ENCODE data around the gene PIK3R4.

The PIK3R4 gene

DNA sequence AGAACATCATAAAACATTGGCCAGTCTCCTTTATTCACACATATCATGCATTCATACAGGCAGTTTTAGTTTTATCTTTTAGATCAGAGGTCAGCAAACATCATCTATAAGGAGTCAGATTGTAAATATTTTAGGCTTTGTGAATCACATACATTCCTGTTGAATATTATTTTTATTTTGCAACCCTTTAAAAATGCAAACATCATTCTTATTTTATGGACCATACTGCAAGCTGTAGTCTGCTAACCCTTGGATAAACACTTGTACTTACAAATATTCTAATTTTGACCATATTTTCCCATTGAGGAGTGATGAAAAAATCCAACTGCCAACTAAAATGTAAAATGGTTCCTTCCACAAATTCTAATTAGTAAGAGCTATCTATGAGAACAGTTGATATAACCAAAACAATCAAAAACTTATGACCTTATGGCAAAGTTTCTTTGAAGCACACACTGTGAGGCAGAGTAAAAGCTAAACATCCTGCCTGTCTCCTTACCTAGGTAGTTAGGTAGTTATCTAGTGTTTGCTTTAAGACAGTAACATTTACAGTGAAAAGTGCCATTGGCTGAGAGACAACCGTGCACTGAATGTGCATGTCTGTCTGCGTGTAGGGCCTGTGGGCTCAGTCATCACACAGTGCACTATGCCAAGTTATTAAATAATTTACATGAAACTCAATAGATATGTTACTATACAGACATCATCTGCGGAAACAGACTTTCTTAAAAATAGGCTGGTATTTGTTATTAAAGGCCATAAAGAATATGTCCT, 57.7 kb downstream of the PIK3R4 start:
- DNase-seq (ENCODE audit: low spot score) = no peak

DNA sequence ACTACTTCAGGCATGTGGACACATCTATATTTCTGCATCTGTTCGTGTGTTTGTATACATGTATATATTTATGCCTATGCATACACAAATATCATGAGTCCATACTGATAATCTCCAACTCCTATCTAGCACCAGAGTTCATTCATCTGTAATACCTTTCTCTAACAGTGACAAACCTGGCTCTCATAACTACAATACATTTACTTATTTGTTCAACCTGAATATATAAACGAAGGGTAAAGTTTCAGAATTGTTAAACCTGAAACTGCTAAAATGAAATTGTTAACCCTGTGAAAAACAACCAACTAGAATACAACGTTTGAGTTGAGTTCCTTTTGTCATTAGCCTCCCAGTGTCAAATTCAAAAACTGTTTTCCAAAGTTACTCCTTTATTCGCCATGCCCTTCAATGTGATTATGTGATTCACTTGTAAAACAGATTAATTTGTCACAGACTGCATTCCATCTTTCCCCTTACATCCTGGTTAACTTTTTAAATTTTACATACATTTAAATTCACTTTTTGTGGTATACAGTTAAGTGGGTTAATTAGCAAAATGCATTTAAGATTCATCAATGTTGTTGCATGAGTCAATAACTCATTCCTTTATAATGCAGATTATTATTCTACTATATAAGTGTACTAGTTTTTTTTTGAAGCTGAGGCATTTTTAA, 58.5 kb downstream of the PIK3R4 start:
- no peak for DNase-seq (ENCODE audit: low spot score)

DNA sequence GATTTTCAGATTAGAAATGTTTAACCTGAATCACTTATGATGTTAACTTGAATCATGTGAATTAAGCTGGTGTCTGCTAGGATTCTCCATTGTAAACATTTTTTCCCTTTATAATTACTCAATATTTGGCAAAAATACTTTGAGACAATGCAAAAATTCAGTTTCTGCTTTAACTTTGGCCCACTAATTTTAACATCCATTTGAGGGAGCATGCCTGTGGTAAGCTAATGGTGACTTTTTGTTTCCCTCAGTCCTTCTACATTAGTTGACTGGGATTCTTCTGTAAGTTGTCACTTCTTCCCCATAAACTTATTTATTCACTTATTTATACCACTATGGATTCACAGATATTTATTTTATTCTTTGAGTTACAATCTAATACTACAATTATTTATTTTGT, 59.3 kb downstream of the PIK3R4 start:
- DNase-seq (ENCODE audit: low spot score) = no peak

DNA sequence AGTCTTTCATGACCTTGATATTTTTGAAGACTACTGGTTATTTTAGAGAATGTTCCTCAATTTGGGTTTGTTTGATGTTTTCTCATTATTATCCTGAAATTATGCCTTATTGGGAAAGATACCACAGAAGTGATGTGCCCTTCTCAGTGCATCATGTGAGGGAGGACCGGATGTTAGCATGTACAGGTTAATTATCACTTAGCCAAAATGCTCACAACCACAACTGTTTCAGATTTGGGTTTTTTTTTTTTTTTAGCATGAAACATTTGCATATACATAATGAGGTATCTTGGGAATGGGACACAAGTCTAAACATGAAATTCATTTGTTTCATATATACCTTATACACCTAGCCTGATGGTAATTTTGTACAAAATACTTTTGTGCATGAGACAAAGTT, 59.8 kb downstream of the PIK3R4 start:
- no peak for DNase-seq (ENCODE audit: low spot score)

DNA sequence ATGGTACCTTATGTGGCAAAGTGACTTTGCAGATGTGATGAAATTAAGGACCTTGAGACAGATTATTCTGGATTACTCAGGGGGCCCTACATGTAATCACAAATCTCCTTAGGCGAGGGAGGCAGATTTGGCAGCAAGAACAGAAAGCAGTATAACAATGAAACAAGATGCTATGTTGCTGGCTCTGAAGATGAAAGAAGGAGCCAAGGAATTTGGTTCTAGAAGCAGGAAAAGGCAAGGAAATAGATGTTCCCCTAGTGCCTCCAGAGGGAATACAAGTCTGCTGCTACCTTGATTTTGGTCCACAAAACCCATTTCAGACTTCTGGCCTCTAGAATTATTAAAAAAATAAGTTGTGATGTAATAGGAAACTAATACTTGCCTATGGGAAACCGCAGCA, 64.5 kb downstream of the PIK3R4 start:
- DNase-seq (ENCODE audit: low spot score) = no peak

DNA sequence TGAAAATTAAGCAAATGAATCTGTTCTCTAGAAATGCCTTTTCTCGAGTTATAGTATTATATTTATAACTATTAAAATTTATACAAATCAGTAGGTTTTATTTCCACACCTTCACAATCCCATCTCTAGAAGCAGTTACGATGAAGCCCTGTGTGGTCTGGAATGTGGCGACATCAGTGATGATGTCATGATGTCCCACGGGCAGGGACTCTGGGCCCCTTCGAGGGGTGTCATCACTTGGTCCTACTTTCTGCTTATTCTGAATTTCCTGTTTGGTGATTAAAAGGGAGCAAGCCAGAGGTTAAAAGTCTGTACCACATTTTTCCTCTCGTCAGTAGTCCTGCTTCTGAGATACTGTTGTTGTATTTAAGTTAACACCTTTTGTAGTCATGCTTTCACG, 67.4 kb downstream of the PIK3R4 start:
- no peak for DNase-seq (ENCODE audit: low spot score)

DNA sequence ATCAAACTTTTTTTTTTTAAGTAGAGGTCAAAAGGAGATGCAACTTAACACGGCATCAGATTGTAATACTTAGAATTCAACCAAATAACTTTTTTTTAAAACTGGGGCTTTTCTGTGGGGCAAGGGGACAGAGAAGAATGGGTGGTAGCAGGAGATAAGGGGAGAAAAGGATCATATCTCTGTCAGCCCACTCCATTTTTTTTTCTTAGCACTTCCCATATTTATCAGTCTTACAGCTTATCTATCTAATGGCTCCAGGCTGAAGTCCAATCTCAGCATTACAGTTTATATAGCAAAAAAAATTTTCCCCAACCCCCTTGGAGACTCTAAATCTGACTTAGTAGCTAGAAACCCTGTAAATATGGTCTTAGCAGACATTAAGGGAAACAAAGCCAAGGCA, 69.3 kb downstream of the PIK3R4 start:
- no peak for DNase-seq (ENCODE audit: low spot score)

DNA sequence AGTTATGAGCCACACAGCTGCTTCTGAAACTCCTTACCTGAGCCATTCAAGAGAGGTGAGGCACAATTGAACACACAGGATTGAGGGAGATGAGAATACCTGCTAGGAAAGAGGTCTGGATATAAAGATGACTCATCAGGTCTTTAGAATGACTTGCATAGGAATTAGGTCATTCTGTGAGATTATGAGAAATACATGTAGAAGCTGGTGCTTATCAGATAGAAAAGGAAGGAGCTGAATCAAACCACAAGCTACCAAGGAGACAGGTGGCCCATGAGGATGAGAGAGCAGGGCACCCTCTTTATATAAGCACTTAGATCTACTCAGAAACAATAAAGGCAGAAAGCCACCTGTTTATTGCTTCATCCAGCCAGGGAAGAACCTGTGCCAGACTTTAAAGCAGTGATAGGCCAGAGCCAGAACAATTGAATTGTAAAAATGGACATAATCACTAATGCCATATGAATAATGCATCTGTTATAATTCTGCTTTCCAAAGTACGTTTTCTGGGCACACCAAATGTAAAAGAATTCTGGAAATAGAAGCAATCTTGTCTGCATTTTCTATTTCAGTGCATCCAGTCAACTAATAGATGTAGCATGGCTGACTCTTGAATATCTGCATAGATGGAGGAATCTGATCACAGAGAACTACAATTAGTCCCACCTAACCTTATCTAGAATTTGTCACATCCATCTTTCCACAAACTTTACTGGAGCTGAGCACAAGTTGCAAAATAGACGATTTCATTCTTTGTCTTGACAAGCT, 74.9 kb downstream of the PIK3R4 start:
- DNase-seq (ENCODE audit: low spot score) = no peak

DNA sequence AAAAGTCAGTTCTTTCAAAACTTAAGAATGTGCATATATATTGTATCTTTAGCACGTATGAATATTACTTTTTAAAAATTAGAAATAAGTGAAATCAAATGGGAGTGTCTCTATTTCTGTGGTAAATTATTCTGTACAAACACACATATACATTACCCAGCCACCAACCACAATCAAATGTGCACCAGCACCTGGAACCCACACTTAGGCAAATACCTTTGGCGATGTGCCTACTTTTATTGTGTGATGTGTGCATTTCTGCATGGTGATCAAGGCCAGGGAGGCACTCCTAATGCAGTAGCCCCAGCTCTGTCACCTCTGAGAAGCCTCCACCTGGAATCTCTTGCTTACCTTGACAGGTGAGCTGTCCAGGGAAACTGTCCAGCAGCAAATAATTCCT, 76.9 kb downstream of the PIK3R4 start:
- DNase-seq (ENCODE audit: low spot score) = no peak

DNA sequence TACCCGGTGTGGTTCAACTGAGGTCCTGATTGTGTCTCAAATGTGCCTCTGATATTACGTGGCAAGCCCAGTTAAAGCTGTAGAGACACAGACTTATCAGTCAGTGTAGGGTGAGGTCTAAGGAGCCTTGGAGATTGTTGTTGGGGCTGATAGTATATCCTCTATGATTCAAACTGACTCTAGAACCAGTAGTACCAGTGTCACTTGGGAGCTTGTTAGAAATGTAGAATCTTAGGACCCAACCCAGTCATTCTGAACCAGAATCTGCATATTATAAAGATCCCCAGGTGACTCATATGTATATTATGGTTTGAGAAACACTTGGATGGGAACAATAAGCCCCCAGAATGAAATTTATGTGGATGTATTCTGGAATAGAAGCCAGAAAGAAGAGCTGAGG, 83.5 kb downstream of the PIK3R4 start:
- no peak for DNase-seq (ENCODE audit: low spot score)

DNA sequence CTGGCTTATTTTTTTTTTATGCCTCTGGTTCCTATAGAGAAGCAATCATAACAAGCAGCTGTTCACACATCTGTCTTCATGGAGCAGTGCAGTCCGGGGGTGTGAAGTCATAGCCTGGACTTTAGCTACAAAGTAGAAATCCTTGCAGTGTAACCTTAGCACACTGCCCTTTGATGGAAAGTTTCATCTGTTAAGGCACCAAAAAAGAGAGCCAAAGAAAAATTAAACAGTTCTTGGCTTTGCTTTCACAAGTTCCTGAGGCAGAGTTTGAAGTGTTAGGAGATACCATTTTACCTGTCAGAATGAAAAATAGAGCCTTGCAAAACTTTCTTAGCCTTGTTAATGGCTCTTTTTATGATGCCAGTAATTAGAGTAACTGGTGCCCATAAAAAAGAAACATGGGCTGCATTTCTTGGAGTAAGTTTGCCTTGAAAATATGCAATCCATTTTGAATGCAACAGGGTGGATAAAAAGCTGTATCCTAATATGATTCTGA, 84.1 kb downstream of the PIK3R4 start:
- DNase-seq (ENCODE audit: low spot score) = no peak

DNA sequence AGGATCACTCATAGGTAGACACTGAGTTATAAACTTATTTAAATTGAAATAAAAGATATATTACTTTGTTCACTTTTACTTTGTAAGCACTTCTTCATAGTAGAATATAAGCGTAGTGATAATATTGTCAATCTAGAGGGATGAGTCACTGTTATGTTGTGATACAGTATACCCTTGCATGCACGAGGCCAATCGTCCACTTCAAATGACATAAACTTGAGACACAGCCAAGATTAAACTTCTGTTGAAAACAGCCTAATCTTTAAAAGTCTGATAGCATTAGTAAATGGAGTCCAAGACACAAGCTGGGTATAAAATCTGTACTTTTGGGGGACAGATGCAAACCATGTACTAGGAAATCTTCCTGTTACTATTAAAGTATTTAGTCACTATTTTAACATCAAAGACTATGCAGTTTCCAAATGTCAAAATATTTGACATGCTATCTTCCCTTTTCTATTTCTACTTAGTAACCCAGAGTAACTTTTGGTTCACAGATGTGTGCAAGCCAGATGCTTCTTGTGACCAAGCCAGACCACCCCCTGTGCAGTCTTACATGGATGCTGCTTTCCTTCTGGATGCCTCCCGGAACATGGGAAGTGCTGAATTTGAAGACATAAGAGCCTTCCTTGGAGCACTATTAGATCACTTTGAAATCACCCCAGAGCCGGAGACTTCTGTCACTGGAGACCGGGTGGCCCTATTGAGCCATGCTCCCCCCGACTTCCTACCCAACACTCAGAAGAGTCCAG, 85.3 kb downstream of the PIK3R4 start:
- DNase-seq (ENCODE audit: low spot score) = no peak

DNA sequence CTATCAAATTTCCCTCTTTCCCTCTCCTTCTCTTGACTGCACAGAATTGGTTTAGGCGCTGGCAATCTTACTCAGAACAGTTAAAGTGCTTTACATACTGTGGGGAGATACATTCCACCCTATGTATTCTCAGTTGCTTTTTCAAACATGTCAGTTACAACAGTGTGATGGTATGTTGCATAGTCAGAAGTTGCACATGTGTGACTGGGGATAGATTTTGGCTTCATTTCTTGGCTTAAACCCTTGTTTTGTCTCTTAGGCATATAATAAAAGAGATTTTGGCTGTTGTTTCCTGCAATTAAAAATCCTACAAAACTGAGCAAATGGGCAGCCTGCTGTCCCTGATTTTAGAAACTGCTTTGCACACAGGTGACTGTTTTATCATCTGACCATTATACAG, 86.7 kb downstream of the PIK3R4 start:
- no peak for DNase-seq (ENCODE audit: low spot score)

DNA sequence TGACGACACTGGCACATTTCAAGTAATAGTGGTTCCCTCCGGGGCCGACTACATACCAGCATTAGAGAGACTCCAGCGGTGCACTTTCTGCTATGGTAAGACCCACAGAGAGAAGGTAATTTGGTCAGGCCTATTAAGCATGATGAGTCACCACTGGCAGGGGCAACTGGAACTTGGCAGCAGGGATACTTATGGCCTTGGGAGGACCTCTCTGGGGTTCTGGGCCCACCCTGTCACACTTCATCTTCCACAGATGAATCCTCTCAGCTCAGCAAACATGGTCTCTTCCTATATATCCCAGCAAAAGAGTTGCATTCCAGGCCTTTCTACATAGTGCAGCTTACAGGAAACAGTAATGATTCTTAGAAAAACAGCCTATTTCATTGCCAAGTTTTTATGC, 88.0 kb downstream of the PIK3R4 start:
- DNase-seq (ENCODE audit: low spot score) = no peak

DNA sequence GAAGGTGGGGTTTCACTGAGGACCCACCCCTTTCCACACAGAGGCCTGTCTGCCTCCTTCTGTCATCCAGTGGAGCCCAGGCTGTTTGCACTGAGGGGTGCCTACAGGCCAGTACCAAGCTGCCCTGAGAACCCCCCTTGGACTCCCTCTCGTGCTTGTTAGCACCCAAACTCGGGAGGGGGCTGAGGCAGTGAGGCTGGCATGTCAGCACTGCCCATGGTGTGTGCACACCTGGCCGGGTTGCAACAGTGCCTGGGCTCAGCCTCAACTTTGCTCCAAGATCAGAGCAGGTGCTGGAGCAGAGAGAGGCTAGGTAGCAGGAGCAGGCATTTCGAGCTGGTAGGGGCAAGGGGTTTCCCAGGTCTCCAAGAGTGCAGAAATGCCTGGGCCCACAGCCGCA, 90.0 kb downstream of the PIK3R4 start:
- no peak for DNase-seq (ENCODE audit: low spot score)

DNA sequence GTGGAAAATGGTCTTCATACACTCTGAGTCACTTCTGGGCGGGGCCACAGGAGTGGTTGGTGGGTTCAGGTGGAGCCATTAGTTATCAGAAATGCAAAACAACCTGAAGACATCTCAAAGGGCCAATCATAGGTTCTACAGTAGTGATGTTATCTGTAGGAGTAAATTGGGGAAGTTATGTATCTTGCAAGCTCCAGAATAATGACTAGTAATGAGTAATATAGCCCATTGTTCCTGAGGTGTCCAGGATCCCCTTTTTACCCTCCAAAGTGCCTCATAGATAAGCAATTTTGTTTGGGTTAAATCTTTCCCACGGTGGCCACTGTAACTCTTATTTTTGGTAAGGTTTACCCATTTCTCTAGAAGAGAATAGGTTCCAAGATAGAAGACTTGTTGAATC, 91.7 kb downstream of the PIK3R4 start:
- DNase-seq (ENCODE audit: low spot score) = no peak

DNA sequence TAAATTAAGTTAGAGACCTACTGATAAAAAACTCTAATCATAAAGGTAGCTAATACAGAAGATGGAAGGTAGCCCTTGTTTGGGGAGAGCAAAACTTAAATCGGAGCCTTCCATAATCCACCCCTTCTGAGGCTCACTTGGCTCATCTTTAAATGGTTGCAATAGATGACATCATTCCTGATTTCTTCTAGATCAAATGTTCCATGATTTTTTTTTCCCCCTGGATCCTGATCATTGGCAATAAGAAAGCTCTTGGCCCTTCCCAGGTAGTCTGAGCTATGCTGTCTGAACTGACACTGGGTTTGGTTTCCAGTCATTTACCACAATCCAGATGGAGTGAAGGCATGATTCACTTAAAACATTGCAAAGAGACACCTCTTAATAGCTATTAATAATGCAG, 92.5 kb downstream of the PIK3R4 start:
- DNase-seq (ENCODE audit: low spot score) = no peak

DNA sequence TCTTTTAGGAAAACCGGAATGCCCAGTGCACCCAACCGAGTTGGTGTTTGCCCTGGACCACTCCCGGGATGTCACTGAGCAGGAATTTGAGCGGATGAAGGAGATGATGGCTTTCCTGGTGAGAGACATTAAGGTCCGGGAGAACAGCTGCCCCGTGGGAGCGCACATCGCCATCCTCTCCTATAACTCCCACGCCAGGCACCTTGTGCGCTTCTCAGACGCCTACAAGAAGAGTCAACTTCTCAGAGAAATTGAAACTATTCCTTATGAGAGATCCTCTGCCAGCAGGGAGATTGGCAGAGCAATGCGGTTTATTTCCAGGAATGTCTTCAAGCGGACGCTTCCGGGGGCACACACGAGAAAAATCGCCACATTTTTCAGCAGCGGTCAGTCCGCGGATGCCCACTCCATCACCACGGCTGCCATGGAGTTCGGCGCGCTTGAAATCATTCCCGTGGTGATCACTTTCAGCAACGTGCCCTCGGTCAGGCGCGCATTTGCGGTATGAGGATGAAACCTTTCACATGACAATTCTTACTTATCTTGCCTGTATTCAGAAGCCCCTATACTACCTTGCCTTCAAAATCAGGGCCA, 97.5 kb downstream of the PIK3R4 start:
- no peak for DNase-seq (ENCODE audit: low spot score)

DNA sequence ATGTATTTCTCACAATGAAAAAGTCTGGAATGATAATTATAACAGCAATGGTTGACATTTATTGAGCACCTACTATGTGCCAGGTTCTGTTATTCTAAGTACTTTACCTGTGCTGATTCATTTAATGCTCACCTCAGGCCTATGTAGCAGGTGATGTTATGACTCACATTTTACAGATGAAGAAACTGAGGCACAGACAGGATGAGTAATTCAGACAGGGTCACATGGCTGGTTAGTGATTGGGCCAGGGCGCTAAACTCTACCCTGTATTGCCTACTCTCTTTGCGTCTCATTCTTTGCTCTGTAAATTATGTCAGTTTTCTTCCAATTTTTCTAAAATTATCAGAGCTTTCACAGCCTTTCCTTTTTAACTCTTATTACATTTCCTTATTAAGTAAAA, 98.3 kb downstream of the PIK3R4 start:
- DNase-seq (ENCODE audit: low spot score) = no peak

DNA sequence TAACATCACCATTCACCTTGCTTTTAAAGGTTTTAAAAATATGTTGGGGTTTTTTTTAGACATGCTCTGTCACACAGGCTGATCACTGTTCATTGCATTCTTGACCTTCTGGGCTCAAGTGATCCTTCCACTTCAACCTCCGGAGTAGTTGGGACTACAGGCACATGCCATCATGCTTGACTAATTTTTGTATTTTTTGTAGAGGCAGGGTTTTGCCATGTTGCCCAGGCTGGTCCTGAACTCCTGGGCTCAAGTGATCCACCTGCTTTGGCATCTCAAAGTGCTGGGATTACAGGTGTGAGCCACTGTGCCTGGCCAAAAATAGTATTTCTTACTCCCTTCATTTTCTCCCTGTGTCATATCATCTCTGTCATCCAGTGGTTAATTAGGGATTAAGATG, 101.4 kb downstream of the PIK3R4 start:
- no peak for DNase-seq (ENCODE audit: low spot score)

DNA sequence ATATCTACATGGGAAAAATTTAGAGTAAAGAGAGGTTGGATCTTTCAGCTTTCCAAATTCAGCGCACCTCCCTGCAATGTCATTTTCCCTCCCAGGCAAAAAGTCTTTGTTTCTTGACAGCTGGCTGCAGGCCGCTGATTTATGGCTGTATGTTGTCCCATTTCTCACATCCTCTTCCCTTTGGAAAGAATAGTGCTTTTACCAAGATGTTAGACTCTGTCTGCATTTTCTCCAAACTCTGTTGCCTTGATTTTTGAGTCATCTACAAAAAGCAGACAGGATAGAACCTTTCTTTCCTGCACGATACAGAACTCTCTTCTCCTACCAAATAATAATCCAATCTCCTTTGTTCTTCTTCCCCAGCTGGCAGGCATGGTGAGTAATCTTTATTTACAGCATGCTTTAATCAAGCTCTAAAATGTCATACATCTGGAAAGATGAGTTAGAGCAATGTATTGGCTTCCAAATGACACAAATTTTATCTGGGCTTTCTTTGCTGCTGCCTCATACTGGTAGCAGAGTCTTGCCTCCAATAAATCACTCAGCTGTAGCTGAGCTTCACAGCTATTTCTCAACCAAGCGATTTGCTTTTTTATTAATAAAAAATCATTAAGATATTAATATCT, 101.9 kb downstream of the PIK3R4 start:
- DNase-seq (ENCODE audit: low spot score) = peak; percentile 71

Measured in kidney capillary endothelial cell (primary cell).